Measurements from ENCODE around the gene SET.

GRCh38 chr9:128723866-128724743, 35.1 kb downstream of the SET start, which contains the start of gene ZDHHC12:
- TF ChIP-seq CTCF (IDR thresholded peaks at IDR 0.05; ENCODE audit: insufficient read depth, low read length, poor library complexity, severe bottlenecking), result no peak
- no peak for TF ChIP-seq EZH2phosphoT487 (conservative IDR thresholded peaks at IDR 0.05; ENCODE audit: low read length)

Data from SU-DHL-6 (cell line).